KOPT-K1 (cell line): ENCODE measurements around the gene CEP290.
A peak's percentile ranks its signal among the peaks of the same experiment; 100 is the strongest.

ENCODE experiments used
- H3K27ac ChIP-seq: fragments of 200-600 bp; sonication (generic); 2 replicates; pipeline ENCODE4 v1.5.1; 2016; ENCODE audit warnings: antibody characterized with exemption, mild to moderate bottlenecking, low read depth, low read length; ENCODE audit not compliant: poor library complexity, severe bottlenecking
- H3K36me3 ChIP-seq: fragments of 200-600 bp; sonication (generic); 2 replicates; pipeline ENCODE4 v1.5.1; 2017; ENCODE audit warnings: antibody characterized with exemption, mild to moderate bottlenecking, low read length, moderate library complexity; ENCODE audit not compliant: insufficient read depth
- H3K9me3 ChIP-seq: fragments of 200-600 bp; sonication (generic); 2 replicates; pipeline ENCODE4 v1.5.1; 2017; ENCODE audit warnings: antibody characterized with exemption, low read length, mild to moderate bottlenecking; ENCODE audit not compliant: insufficient read depth, poor library complexity, severe bottlenecking

The CEP290 gene

GRCh38 chr12:88141774-88142609 is at the start of gene CEP290, which contains the start of gene TMTC3:
Gene CEP290, minus strand, starts transcription at chr12:88142088. Its CDS starts 781 bp downstream, at chr12:88141307.
Gene TMTC3, plus strand, starts transcription at chr12:88142307. Its CDS starts 6,009 bp downstream, at chr12:88148316.
- Histone ChIP-seq H3K36me3 (peaks cover 21% of the 10 kb centered on the region; the same call in 1 of the 2 replicates), H3K27ac (peak within 1 kb of the TSS; percentile 62), H3K9me3 (no peaks in the 10 kb centered on the region)

- H3K9me3 ChIP-seq = no peaks in the 10 kb centered on the region
- peaks cover 26% of the 10 kb centered on the region for H3K36me3 ChIP-seq
- no peak overlapping the region for H3K27ac ChIP-seq
Observed at GRCh38 chr12:88188180-88188579, 46.3 kb upstream of the CEP290 start.

DNA sequence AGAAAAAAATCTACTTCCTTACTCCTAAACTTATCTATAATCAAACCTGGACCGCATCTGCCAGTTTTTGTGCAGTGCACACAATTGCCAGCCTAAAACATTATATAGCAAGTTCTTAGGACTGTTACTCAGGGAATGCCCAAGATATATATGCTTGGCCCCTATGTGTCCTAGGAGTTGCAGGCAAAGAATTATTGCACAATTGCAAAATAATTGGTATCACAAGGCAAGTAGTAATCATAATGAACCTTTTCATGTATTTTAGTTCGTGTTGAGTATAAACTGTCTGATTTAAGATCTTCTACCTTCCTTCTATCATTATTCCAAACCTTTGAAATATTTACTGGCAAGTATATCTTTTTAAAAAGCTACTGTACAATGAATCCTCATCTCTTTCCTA is 45.7 kb upstream of the CEP290 start:
- H3K36me3 ChIP-seq = peaks cover 32% of the 10 kb centered on the region
- no peaks in the 10 kb centered on the region for H3K9me3 ChIP-seq
- no peak overlapping the region for H3K27ac ChIP-seq

DNA sequence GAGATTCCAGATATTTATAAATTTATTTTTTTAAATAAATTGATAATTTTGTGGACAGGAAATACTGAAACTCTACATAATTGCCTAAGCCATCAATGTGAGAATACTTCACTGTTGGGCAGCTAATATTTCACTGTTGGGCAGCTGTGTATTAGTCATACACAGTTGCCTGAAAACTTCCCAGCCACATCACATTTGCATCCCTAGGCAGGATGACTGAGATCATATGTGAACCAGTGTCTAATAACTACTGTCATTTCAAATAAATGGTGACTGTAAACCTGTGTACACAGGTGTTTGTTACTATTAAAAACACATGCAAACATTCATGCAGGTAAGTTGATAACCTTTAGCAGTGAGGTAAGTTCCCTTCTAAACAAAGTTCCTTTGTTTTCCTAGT is 44.1 kb upstream of the CEP290 start:
- Histone ChIP-seq H3K27ac (no peak overlapping the region), H3K36me3 (peaks cover 39% of the 10 kb centered on the region), H3K9me3 (no peaks in the 10 kb centered on the region)

- peaks cover 46% of the 10 kb centered on the region for H3K36me3 ChIP-seq
- H3K27ac ChIP-seq = no peak overlapping the region
- H3K9me3 ChIP-seq = no peaks in the 10 kb centered on the region
Observed at GRCh38 chr12:88185279-88185678, 43.4 kb upstream of the CEP290 start.

DNA sequence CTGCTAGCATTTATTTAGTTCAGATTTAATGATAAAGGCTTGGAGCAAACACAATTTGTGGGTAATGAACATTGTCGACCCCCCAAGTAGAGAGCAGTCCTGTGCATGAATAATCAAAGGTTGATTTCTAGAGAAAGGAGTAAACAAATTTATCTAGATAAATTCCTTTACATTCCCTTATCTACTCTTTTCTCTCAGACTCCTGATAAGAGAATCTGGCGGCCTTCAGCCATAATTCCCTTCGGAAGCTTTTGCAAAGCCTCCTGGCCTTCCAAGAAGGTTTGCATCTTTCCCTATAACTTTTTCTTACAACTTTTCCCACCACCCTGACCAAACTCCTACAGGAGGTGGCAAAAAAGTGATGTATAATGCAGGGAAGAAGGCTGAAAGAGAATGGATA is 42.3 kb upstream of the CEP290 start:
- Histone ChIP-seq H3K36me3 (peaks cover 57% of the 10 kb centered on the region), H3K9me3 (no peaks in the 10 kb centered on the region), H3K27ac (no peak overlapping the region)

GRCh38 chr12:88182416-88182815 is 40.5 kb upstream of the CEP290 start:
- no peak overlapping the region for H3K27ac ChIP-seq
- H3K36me3 ChIP-seq = peaks cover 69% of the 10 kb centered on the region
- no peaks in the 10 kb centered on the region for H3K9me3 ChIP-seq

DNA sequence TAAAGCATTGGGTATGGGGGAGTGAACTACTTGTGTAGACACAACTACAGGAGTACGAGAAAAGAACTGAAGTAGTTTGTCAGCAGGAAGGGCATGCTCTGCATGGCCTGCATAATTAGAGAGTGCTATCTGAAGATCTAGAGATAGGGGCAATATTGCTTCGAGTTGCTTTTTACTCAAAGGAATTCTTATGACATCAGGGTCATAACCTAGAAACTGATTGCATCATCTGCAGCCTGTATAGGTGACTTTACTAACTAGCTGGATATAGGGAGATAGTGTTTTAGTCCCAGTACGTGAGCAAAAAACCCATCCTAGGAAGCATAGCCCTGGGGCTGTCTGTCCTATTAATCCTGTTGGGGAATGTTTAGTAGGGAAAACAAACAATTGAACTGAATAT is 40.0 kb upstream of the CEP290 start:
- Histone ChIP-seq H3K27ac (no peak overlapping the region), H3K9me3 (no peaks in the 10 kb centered on the region), H3K36me3 (peaks cover 74% of the 10 kb centered on the region)

DNA sequence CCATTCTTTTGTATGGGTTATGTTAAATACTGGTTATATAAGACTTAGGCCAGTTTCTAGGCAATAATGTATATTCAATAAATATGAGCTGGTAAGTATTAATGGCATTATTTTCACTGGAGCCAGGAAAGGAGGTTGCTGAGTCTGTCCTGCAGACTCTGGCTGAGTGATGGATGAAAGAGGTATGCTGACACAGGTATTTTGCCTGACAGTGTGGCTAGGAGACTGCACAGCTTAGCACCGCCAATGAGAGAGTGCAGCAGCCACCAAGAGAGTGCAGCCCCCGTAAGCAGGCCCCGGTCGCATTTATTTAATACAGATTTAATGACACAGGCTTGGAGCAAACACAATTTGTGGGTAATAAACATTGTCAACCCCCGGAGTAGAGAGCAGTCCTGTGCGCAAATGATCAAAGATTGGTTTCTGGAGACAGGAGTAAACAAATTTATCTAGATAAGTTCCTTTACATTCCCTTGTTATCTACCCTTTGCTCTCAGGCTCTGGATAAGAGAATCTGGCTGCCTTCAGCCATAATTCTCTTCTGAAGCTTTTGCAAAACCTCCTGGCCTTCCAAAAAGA is 37.6 kb upstream of the CEP290 start:
- Histone ChIP-seq H3K9me3 (no peaks in the 10 kb centered on the region), H3K36me3 (peaks cover 85% of the 10 kb centered on the region), H3K27ac (no peak overlapping the region)

GRCh38 chr12:88175544-88175943 is 33.7 kb upstream of the CEP290 start:
- H3K27ac ChIP-seq = no peak overlapping the region
- H3K36me3 ChIP-seq = peaks cover 84% of the 10 kb centered on the region
- no peaks in the 10 kb centered on the region for H3K9me3 ChIP-seq

DNA sequence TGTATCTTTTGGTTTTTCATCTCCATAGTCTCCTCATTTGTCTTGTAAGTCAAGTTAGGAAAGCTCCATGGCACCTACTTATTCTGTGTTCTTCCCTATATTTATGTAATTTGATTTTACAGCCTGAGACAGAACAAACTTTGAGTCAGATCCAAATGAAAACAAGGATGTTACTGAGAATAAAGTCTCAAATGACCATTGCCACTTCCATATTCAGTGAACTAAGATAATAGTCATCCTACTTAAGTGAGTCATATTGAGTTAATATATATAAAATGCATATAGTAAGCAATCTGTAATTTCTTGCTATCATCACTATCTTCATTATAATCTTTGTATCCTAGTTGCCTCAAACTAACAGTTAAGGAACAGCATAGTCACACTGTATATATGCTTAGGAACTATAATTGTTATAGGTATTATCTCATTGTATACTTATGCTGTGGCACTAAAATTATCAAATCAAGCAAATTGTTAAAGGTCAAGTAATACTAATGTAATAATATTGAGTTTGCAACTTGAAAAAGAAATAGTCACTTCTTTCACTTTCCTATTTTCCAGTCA is 31.0 kb upstream of the CEP290 start:
- Histone ChIP-seq H3K27ac (no peak overlapping the region), H3K9me3 (no peaks in the 10 kb centered on the region), H3K36me3 (peaks cover 77% of the 10 kb centered on the region)

- peaks cover 74% of the 10 kb centered on the region for H3K36me3 ChIP-seq
- no peaks in the 10 kb centered on the region for H3K9me3 ChIP-seq
- H3K27ac ChIP-seq = no peak overlapping the region
Observed at GRCh38 chr12:88167384-88167783, 25.5 kb upstream of the CEP290 start.

DNA sequence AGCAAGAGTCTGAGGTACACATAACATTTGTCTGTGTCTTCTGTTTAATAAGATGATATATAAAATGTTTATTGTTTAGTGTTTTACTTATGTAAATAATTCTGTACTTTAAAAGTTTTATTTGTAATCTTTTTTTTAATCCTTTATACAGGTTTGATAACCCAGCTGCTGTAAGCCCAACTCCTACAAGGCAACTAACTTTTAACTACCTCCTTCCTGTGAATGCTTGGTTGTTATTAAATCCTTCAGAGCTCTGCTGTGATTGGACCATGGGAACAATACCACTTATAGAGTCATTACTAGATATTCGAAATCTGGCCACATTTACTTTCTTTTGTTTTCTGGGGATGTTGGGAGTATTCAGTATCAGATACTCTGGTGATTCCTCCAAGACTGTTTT is 24.3 kb upstream of the CEP290 start:
- H3K9me3 ChIP-seq = no peaks in the 10 kb centered on the region

GRCh38 chr12:88163371-88163770 is 21.5 kb upstream of the CEP290 start:
- Histone ChIP-seq H3K9me3 (no peaks in the 10 kb centered on the region), H3K36me3 (peaks cover 53% of the 10 kb centered on the region), H3K27ac (no peak overlapping the region)

More for the DNA sequence above, 24.3 kb upstream of the CEP290 start:
- no peak overlapping the region for H3K27ac ChIP-seq
- peaks cover 70% of the 10 kb centered on the region for H3K36me3 ChIP-seq

GRCh38 chr12:88156075-88156654 is 14.3 kb upstream of the CEP290 start:
- Histone ChIP-seq H3K9me3 (no peaks in the 10 kb centered on the region), H3K36me3 (no peaks in the 10 kb centered on the region), H3K27ac (no peak overlapping the region)
